Loucy (cell line): Measurements from ENCODE around the gene HIRIP3.

Experiments
- CTCF ChIP-seq: fragments of 200-600 bp; sonication (generic); conservative IDR thresholded peaks from 2 replicates; pipeline ENCODE4 v1.5.1; 2014; ENCODE audit warnings: mild to moderate bottlenecking, antibody characterized with exemption, low read length
- EZH2phosphoT487 ChIP-seq: fragments of 200-600 bp; IDR thresholded peaks from 2 replicates; pipeline ENCODE4 v1.6.1; 2018; ENCODE audit warnings: antibody characterized with exemption, mild to moderate bottlenecking, moderate library complexity, borderline replicate concordance

DNA sequence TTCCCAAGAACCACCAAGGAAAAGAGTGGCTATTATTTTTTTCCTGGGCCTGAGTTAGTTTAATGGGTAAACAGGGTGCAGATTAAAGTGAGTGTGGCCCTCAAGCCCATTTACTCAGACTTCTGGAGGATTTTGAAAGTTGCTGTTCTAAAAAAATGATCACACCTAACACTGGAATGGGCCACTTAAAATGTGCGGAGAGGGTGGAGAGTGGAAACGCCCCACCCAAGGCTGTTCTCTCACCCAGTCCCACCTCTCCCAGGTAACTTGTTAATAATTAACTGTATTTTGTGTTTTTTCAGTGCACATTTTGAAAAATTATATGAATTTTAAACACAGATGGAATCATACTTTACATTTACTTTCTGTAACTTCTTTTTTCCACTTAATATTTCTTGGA is 5.4 kb downstream of the HIRIP3 start:
- TF ChIP-seq CTCF: no peak
- no peak for TF ChIP-seq EZH2phosphoT487
